NCI-H526 treated with DMSO at 0.1 percent for 48 hours (cell line): Measurements from ENCODE around the gene PDXDC1.
A peak's percentile ranks its signal among the peaks of the same experiment; 100 is the strongest.
"Not testable (repeated sequence)": the region's sequence is repeated elsewhere in the genome, so short reads cannot be mapped to it uniquely, and the experiment has no call there.

Experiments
- DNase-seq: peaks from one replicate; lab custom pipeline; 2025; lab: John Stamatoyannopoulos, UW

The PDXDC1 gene

GRCh38 chr16:15135483-15136360 lies 160.9 kb downstream of the PDXDC1 start:
- not testable (repeated sequence) for DNase-seq

GRCh38 chr16:15137514-15137913 lies 162.7 kb downstream of the PDXDC1 start:
- not testable (repeated sequence) for DNase-seq

GRCh38 chr16:15140444-15141365 lies 165.9 kb downstream of the PDXDC1 start:
- DNase-seq: not testable (repeated sequence)

- no peak for DNase-seq
These were observed 166.8 kb downstream of the PDXDC1 start for GRCh38 chr16:15141586-15141985.

- not testable (repeated sequence) for DNase-seq
These were observed 167.5 kb downstream of the PDXDC1 start for GRCh38 chr16:15142107-15142890.

- DNase-seq: not testable (repeated sequence)
These were observed 168.2 kb downstream of the PDXDC1 start for GRCh38 chr16:15142891-15143600.

GRCh38 chr16:15143601-15144091 lies 168.8 kb downstream of the PDXDC1 start:
- DNase-seq: not testable (repeated sequence)

- DNase-seq: peak; percentile 18
These were observed 169.3 kb downstream of the PDXDC1 start for GRCh38 chr16:15144092-15144631.

GRCh38 chr16:15144781-15145417 lies 170.1 kb downstream of the PDXDC1 start:
- DNase-seq: not testable (repeated sequence)

GRCh38 chr16:15145418-15146263 lies 170.8 kb downstream of the PDXDC1 start:
- DNase-seq: not testable (repeated sequence)

GRCh38 chr16:15146264-15146662 lies 171.4 kb downstream of the PDXDC1 start:
- not testable (repeated sequence) for DNase-seq

GRCh38 chr16:15148831-15149230 lies 174.0 kb downstream of the PDXDC1 start:
- DNase-seq: not testable (repeated sequence)

GRCh38 chr16:15149260-15149659 lies 174.4 kb downstream of the PDXDC1 start:
- DNase-seq: not testable (repeated sequence)

GRCh38 chr16:15154005-15154404 lies 179.2 kb downstream of the PDXDC1 start:
- not testable (repeated sequence) for DNase-seq

GRCh38 chr16:15154650-15155562 lies 180.1 kb downstream of the PDXDC1 start:
- DNase-seq: peak; percentile 69

GRCh38 chr16:15157644-15158043 lies 182.8 kb downstream of the PDXDC1 start:
- DNase-seq: not testable (repeated sequence)

GRCh38 chr16:15159671-15160070 lies 184.8 kb downstream of the PDXDC1 start:
- DNase-seq: not testable (repeated sequence)

- DNase-seq: not testable (repeated sequence)
These were observed 185.7 kb downstream of the PDXDC1 start for GRCh38 chr16:15160571-15160970.
